Left renal cortex interstitium (tissue), 4 donors: ENCODE measurements around the gene CORO2B. TPM values are rescaled to one million over a fixed set of nuclear protein-coding genes. Genes with fewer than 3 reads are reported as not detected.

Experiments
- DNase-seq, 4 donors: peaks; one replicate each; pipeline ENCODE4 v3.0.0-alpha.2; 2013; ENCODE audit warnings: low read depth in 4 of 4, low spot score in 2 of 4, missing footprints in 1 of 4
- polyA plus RNA-seq, 4 donors: library from polyadenylated mRNA; unstranded; fragments of 120-200 nt; gene quantifications; one replicate each; pipeline ENCODE4 v1.2.1, GENCODE V29; 2013; ENCODE audit not compliant: insufficient read length in 4 of 4

CORO2B gene
- polyA plus RNA-seq, 4 donors: 20.5 to 24.9 (median 22.8) TPM

DNA sequence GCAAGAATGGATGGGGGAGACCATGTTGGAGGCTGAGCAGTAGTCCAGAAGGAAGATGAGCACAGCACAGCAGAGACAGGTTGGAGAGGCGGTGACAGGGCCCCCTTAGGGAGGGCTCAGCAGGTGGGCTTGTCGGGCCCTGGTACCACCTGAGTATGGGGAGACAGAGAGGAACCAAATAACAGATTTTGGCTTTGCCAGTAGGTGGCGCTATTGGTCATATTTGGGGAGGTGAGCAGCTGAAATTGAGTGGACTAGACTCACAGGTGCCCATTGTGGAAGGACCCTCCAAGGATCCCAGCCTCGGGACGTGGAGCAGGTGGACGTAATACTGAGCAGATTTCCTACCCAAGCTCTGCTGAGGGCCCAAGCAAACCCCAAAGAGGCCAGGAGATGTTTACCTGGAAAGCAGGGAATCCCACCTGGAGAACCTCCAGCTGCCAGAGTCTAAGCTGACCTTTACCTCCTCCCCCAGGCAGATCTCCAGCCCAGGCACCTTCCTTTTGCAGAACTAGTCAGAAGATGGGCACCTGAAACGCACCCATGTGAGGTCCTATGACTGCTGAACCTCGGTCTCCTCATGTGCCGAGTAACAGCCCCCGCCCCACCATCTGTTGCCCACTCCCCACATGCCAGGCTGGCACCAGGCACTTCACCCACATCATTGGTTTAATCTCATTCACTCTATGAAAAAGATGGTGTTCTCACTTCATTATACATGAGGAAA lies 24.6 kb upstream of the CORO2B start:
- peak in 2 of 4 donors; percentile 45 to 72 for DNase-seq

- DNase-seq: no peak
Measured at GRCh38 chr15:68554721-68555678, 23.8 kb upstream of the CORO2B start.

- no peak for DNase-seq
Measured at GRCh38 chr15:68555679-68556037, 23.1 kb upstream of the CORO2B start.

GRCh38 chr15:68556139-68556990 lies 22.4 kb upstream of the CORO2B start:
- DNase-seq: no peak

- DNase-seq: no peak
Measured at GRCh38 chr15:68557469-68558317, 21.1 kb upstream of the CORO2B start.

GRCh38 chr15:68558318-68559305 lies 20.2 kb upstream of the CORO2B start:
- DNase-seq: peak in 1 of 4 donors; percentile 19

- peak in 3 of 4 donors; percentile 65 to 75 (median 74) for DNase-seq
Measured at GRCh38 chr15:68559345-68560310, 19.2 kb upstream of the CORO2B start.

GRCh38 chr15:68560501-68561113 lies 18.2 kb upstream of the CORO2B start:
- no peak for DNase-seq

GRCh38 chr15:68561171-68561900 lies 17.5 kb upstream of the CORO2B start:
- no peak for DNase-seq

DNA sequence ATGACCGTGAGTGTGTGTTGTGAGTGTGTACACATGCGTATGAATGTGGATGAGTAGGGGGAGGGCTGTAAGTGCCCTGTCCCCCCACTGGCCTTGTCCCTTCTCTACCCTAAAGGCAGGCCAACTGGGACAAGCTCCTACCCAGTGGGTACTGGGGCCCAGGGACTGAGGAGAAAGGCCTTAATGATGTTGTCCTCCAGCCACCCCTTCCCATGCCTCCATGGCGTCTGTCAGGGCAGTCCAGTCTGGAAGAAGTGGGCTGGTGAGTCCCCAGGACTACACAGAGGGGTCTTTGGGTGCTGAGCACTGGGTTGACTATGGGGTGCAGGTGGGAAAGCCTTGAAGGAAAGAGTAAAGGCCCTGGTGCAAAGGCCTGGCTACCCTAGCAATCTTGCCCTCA lies 16.9 kb upstream of the CORO2B start:
- no peak for DNase-seq

GRCh38 chr15:68564173-68564572 lies 14.6 kb upstream of the CORO2B start:
- DNase-seq: no peak

- no peak for DNase-seq
Measured at GRCh38 chr15:68565234-68565633, 13.6 kb upstream of the CORO2B start.

DNA sequence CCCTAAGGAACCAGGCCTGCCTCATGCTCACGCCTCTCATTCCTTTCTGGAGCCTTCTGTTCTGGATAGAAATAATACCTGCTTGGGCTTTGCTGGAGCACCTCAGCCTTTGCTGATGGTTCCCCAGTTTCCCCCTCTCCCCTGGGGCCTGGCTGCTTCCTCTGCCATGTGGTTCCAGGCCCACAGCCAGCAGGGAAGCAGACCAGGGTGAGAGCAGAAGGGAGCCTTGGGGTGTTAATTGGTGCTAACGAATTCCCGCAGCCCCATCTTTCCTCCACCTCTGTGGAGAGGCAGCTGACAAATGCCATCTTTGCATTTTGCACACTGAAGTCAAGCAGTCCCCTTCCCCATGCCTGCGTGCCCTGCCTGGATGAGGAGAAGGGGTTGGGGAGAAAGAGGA lies 13.1 kb upstream of the CORO2B start:
- no peak for DNase-seq

DNA sequence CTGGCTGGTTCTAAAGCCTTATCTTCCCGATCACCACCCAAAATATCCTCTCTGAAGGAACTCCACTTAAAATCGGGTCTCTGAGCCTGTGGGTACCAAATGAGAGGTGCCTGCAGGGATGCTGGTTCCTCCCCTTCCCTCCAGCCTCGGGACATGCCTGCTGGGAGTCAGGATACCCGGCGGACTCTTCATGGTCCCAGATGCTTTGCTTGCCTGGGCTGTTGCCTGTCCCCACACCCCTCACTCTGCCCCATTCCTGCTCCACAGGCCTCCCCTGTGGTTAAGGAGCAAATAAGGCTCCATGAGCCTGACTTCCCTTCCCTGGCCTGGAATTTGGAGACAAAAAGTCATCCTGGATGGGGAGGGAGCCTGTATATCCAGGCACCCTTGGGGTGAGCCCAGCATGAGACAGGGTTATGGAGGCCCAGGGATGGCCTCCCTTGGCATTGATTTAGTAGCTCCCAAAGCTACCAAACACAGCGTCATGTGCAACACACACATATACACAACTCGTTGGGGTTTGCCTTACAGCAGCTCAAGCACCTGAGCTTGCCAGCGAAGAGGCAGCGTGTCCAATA lies 12.3 kb upstream of the CORO2B start:
- DNase-seq: no peak

- DNase-seq: no peak
Measured at GRCh38 chr15:68567345-68567744, 11.4 kb upstream of the CORO2B start.

DNA sequence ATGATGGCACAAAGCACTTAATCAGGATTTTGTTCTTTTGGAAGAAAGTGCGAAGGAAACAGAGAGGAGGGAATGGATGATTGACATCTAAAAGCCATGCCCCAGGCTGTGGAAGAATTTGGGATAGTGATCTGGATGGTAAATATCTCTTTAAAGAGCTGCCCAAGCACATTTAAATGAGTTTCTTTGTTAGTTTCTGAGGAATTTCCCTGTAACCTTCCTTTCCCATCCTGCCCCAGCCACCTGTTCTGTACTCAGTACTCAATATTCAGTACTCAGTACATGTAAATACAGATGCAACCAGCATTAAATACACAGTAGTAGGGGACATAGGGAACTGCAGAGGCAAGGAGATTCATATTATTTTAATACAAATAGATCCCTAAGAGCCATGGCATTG lies 7.8 kb upstream of the CORO2B start:
- no peak for DNase-seq
